Heart right ventricle (tissue), 16 donors: ENCODE measurements around the gene SDR39U1. TPM values are rescaled to one million over a fixed set of nuclear protein-coding genes. Genes with fewer than 3 reads are reported as not detected.

Source experiments
- ATAC-seq, 8 donors: fragments of 200-7000 bp; cut with Tn5 transposase; one replicate each; pipeline ENCODE4 v1.9.1; 2020; ENCODE audit warnings: mild to moderate bottlenecking in 8 of 8, moderate library complexity in 8 of 8, moderate number of reproducible peaks in 1 of 8
- DNase-seq, 2 donors: peaks; one replicate each; pipeline ENCODE4 v3.0.0-alpha.2; 2020
- H3K27ac ChIP-seq, 10 donors: fragments of 200-600 bp; sonication (generic) in 2 of 10; one replicate each; pipeline versions ENCODE4 v1.5.0 to v1.8.0; 2020 to 2022; ENCODE audit warnings: mild to moderate bottlenecking in 3 of 10
- H3K27me3 ChIP-seq, 7 donors: fragments of 200-600 bp; one replicate each; pipeline ENCODE4 v1.8.0; 2021 to 2022; ENCODE audit warnings: mild to moderate bottlenecking in 2 of 7
- H3K36me3 ChIP-seq, 9 donors: fragments of 200-600 bp; sonication (generic) in 1 of 9; one replicate each; pipeline versions ENCODE4 v1.5.0 to v1.8.0; 2020 to 2022; ENCODE audit warnings: mild to moderate bottlenecking in 2 of 9
- H3K4me1 ChIP-seq, 9 donors: fragments of 200-600 bp; sonication (generic) in 1 of 9; one replicate each; pipeline versions ENCODE4 v1.5.0 to v1.8.0; 2020 to 2022; ENCODE audit warnings: mild to moderate bottlenecking in 4 of 9
- H3K4me3 ChIP-seq, 10 donors: fragments of 200-600 bp; sonication (generic) in 2 of 10; one replicate each; pipeline versions ENCODE4 v1.5.0 to v1.8.0; 2020 to 2022; ENCODE audit warnings: mild to moderate bottlenecking in 7 of 10, moderate library complexity in 2 of 10
- H3K9me3 ChIP-seq, 11 donors: fragments of 200-600 bp in 10 of 11; sonication (generic) in 2 of 11; one replicate each; pipeline versions ENCODE4 v1.5.0 to v1.8.0; 2013 to 2022; ENCODE audit warnings: mild to moderate bottlenecking in 2 of 11, control low read depth in 1 of 11, moderate library complexity in 1 of 11
- CTCF ChIP-seq, 9 donors: fragments of 200-600 bp; sonication (generic) in 2 of 9; IDR thresholded peaks; one replicate each; pipeline versions ENCODE4 v1.5.0 to v1.8.0; 2021 to 2022; ENCODE audit warnings: antibody characterized with exemption in 9 of 9, mild to moderate bottlenecking in 5 of 9, moderate library complexity in 1 of 9
- WGBS, 2 donors: extraction: QIAGEN DNeasy Blood & Tissue Kit; methylation state at CpG; one replicate each; pipeline ENCODE4 v1.1.7; 2013; ENCODE audit warnings: inconsistent platforms in 1 of 2; 5-methylcytosine and 5-hydroxymethylcytosine counted together
- intact Hi-C, 10 donors: fragments of 100-400 bp; cut with DNase I; formaldehyde crosslinking; loops; one replicate each; pipeline versions ENCODE4 v1.11.1 to v1.14.2; 2022
- polyA plus RNA-seq, 2 donors: library from polyadenylated mRNA; stranded (reverse); fragments of 200-250 nt; gene quantifications; one replicate each; pipeline ENCODE4 v1.2.3, GENCODE V29; 2013
- total RNA-seq, 10 donors: library from RNA; stranded (reverse); fragmentation: NEBNext Ultra II Directional in 3 of 10; extraction: Animal tissue kit (Norgen Biotek cat#: 25700) in 3 of 10; gene quantifications; one replicate each; pipeline versions ENCODE4 v1.2.1 to v1.2.4, GENCODE V29; 2021 to 2023
- donor health status: Arrhythmogenic right ventricular cardiomyopathy.
- donor health status: ischemic (EF 13 %, LVEDD 7.1; RV severe dilation, severe dysfunction).
- donor health status: healthy with polysubstance abuse.
- donor health status: DM: no; HTN: yes; CAD: no.
- donor health status: DM: no; HTN: no; CAD: no.
- donor health status: ischemic (EF 25% LVEDD 6.9; RV normal size, moderate dysfunction).
- donor health status: ischemic (EF 25% LVEDD 5.7; RV mildly dilated, moderate dysfunction).
- donor health status: healthy.
- donor health status: DM: yes; HTN: yes; CAD: no.
- donor health status: Ischemic cardiomyopathy.
- donor health status: ischemic (EF 35%, LVEDD 5.7; RV mildly dilated, moderate dysfunction).
- donor health status: nonischemic (EF 11% LVEDD 7.7; RV severe dilation, severe dysfunction).
- donor health status: DM: yes; HTN: yes; CAD: no.
- donor health status: PGD.
- donor health status: ischemic (EF 29% LVEDD 5.4; RV normal size, mild dysfunction).
- donor health status: nonischemic (EF 23%, LVEDD 6.1; RV moderate dilation, normal function).

The SDR39U1 gene
- total and polyA plus RNA-seq, 12 donors: 55.6 to 108 (median 69.5) TPM

- peaks cover 0 to 6% (median 0%) of the 10 kb centered on the region in 7 donors for H3K27me3 ChIP-seq
- peaks cover 3 to 34% (median 23%) of the 10 kb centered on the region in 9 donors for H3K4me1 ChIP-seq
- H3K27ac ChIP-seq: peak overlapping the region in 1 of 10 donors; percentile 86
- H3K9me3 ChIP-seq: no peaks in the 10 kb centered on the region
- intact Hi-C loops: no loop called here
- ATAC-seq (no peak), DNase-seq (no peak)
- TF ChIP-seq CTCF (IDR thresholded peaks at IDR 0.05): no peak
- H3K4me3 ChIP-seq: no peak overlapping the region
- no peaks in the 10 kb centered on the region for H3K36me3 ChIP-seq
- WGBS, 2 donors: 63 to 69% methylated on average over 8 of the region's 8 CpGs
Measured at GRCh38 chr14:24395609-24396582, 46.7 kb downstream of the SDR39U1 start.

- Histone ChIP-seq H3K4me3 (no peak overlapping the region), H3K36me3 (no peaks in the 10 kb centered on the region), H3K27me3 (peaks cover 0 to 6% (median 0%) of the 10 kb centered on the region in 7 donors), H3K27ac (no peak overlapping the region), H3K9me3 (no peaks in the 10 kb centered on the region), H3K4me1 (peaks cover 3 to 23% (median 10%) of the 10 kb centered on the region in 9 donors)
- no peak for TF ChIP-seq CTCF (IDR thresholded peaks at IDR 0.05)
- DNase-seq (no peak), ATAC-seq (no peak)
- intact Hi-C loops: no loop called here
- 57 to 63% methylated on average over 3 of the region's 3 CpGs for WGBS, 2 donors
Measured at GRCh38 chr14:24394275-24394674, 48.3 kb downstream of the SDR39U1 start.

GRCh38 chr14:24392325-24393091, 50.1 kb downstream of the SDR39U1 start:
- Histone ChIP-seq H3K9me3 (no peaks in the 10 kb centered on the region), H3K27ac (no peak overlapping the region), H3K4me1 (peaks cover 0 to 19% (median 8%) of the 10 kb centered on the region in 9 donors), H3K4me3 (no peak overlapping the region), H3K36me3 (no peaks in the 10 kb centered on the region), H3K27me3 (peaks cover 0 to 6% (median 0%) of the 10 kb centered on the region in 7 donors)
- no peak for TF ChIP-seq CTCF (IDR thresholded peaks at IDR 0.05)
- intact Hi-C loops: no loop called here
- 69 to 70% methylated on average over 8 of the region's 8 CpGs for WGBS, 2 donors
- ATAC-seq (no peak), DNase-seq (no peak)

GRCh38 chr14:24390701-24391468, 51.7 kb downstream of the SDR39U1 start:
- Histone ChIP-seq H3K4me1 (peaks cover 0 to 18% (median 7%) of the 10 kb centered on the region in 9 donors), H3K27me3 (peaks cover 0 to 7% (median 0%) of the 10 kb centered on the region in 7 donors), H3K27ac (no peak overlapping the region), H3K4me3 (no peak overlapping the region), H3K36me3 (no peaks in the 10 kb centered on the region), H3K9me3 (no peaks in the 10 kb centered on the region)
- no peak for DNase-seq
- 83 to 84% methylated on average over 6 of the region's 6 CpGs for WGBS, 2 donors
- no peak for ATAC-seq
- intact Hi-C loops: no loop called here
- no peak for TF ChIP-seq CTCF (IDR thresholded peaks at IDR 0.05)
